Measurements from ENCODE around the gene HS2ST1.
"Not testable (repeated sequence)": the region's sequence is repeated elsewhere in the genome, so short reads cannot be mapped to it uniquely, and the experiment has no call there.

Gene HS2ST1

DNA sequence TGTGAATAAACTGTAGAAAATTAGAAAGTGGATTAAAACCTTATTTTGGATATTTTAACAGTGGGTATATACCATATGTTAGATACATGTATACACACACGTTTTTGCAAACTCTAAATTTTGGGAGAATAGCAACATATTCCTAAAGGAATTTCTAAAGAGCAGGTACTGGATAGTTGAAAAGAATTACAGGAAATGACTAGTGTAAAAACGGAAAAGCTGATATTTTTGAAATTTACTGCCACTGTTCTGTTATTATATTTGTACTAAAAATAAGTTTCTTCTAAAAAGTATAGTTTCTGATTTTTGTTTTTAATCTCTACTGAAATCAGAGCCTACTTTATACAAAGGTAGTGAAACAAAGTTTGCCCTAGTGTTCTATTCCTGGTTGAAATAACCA is 114.1 kb downstream of the HS2ST1 start:
- DNase-seq, result no peak

GRCh38 chr1:87030740-87031690 is 116.6 kb downstream of the HS2ST1 start:
- DNase-seq, result no peak

DNA sequence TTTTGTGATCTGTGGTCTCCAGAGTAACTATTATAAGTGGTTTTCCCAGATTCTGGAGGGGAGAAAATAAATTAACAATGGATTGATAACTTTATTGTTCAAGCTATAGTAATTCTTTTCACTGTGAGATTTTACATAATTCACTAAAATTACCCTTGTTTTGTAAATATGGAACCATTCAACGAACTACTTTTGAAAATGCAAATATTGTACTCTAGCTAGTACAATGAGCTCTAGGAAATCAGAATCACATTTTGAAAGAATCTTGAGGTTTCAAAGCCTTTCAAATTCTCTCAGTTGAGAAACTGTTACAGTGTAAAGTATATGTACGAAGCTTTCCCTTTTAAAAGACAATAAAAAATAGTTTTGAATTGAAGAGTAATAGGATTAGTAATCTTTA is 119.9 kb downstream of the HS2ST1 start:
- DNase-seq, result no peak

- DNase-seq, result no peak
Measured at GRCh38 chr1:87039096-87039495, 124.7 kb downstream of the HS2ST1 start.

DNA sequence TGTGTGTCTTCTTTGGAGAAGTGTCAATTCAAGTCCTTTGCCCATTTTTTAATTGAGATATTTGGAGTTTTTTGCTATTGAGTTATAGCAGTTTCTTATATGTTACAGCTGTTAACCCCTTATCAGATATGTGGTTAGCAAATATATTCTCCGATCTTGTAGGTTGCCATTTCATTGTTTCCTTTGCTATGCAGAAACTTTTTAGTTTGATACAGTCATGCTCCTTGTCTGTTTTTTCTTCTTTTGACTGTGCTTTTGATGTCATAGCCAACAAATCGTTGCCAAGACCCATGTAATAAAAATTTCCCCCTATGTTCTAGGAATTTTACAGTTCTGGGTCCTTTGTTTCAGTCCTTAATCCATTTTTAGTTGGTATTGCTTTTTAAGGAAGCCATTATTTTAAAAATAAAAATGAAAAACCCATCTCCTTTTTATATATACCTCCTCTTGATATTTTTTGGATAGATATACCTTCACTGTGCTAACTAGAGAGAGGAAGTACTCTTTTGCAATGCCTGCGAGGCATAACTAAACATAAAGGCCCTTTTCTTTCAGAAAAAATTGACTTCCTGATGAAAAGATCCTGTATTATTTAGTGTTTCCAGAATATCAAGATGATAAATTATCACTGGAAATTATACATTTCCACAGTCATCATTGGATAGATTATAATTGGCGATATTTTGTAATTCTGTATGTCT is 127.8 kb downstream of the HS2ST1 start:
- DNase-seq, result no peak

DNA sequence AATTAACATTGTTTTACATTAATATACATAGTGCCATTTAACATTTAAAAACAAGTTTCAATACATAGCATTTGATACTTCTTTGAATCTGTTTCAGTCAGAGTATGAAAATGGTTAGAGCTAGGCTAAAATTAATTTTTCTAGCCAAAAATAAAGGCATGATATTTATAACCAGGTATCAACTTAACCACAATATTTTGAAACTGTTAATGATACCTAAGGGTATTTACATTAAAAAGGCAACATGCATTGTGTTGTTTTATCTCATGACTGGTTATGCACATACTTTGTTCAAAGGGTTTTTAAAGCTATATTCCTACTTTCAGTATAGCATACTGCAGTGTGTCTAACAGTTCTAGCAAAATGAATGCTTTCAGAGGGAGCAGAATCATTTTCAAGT is 130.0 kb downstream of the HS2ST1 start:
- no peak for DNase-seq

DNA sequence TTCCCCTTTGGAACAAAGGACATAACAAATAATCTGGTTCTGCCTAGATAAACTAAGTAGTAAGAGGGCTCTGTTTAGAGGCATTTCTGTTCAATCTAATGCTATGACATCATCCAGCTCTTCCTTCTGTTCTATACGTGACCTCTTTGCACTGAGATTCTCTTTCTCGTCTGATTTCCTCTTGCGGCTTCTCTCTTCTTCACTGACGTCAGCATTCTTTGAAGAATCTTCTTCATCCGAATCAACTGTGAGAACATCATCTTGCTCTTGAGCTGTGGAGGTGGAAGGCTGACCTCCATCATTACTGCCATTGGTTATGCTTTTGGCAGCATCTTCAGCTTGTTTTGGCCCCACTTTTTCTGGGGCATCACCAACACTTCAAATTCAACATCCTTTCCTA is 130.4 kb downstream of the HS2ST1 start:
- no peak for DNase-seq

- no peak for DNase-seq
Measured at GRCh38 chr1:87045761-87046304, 131.4 kb downstream of the HS2ST1 start.

DNA sequence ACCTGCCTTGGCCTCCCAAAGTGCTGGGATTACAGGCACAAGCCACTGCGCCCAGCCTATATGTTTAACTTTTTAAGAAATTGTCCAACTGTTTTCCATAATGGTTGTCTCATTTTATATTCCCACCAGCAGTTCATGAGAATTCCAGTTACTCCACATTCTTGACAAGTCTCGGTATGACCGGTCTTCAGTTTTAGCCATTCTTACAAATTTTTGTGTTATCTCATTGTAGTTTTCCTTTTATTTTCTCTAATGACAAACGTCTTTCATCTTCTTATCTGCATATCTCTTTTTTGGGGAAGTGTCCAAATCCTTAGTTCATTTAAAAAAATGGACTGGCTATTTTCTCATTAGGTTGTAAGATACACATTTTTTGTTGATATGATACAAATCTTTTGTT is 132.5 kb downstream of the HS2ST1 start:
- no peak for DNase-seq

GRCh38 chr1:87048237-87048636 is 133.8 kb downstream of the HS2ST1 start:
- no peak for DNase-seq

DNA sequence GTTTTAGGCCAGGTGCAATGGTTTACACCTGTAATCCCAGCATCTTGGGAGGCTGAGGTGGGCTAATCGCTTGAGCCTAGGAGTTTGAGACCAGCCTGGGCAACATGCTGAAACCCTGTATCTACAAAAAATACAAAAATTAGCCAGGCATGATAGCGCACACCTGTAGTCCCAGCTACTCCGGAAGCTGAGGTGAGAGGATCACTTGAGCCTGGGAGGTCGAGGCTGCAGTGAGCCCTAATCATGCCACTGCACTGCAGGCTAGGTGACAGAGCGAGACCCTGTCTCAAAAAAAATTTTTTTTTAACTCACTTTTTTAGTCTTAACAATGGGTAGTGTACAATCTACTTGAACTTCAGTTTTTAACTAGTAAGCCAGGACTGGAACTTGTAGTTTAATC is 137.5 kb downstream of the HS2ST1 start:
- no peak for DNase-seq

- DNase-seq, result no peak
Measured at GRCh38 chr1:87052400-87052799, 138.0 kb downstream of the HS2ST1 start.

DNA sequence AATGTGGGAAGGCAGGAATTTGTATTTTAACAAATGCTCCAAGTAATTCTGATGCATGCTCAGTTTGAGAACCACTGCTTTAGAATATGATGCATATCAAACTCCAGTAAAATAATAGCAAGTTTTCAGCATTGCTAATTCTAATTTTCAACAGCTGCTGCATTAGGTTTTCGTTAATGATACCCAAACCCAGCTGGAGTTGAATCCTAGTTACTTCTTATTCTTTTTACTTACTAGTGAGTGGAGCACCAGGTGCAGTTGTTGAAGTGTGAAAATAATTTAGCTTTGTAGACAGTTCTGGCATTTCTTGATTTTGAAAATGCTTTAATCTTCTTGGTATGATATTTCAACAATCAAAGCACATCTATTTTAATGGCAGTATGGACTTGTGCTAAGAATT is 138.5 kb downstream of the HS2ST1 start:
- no peak for DNase-seq

DNA sequence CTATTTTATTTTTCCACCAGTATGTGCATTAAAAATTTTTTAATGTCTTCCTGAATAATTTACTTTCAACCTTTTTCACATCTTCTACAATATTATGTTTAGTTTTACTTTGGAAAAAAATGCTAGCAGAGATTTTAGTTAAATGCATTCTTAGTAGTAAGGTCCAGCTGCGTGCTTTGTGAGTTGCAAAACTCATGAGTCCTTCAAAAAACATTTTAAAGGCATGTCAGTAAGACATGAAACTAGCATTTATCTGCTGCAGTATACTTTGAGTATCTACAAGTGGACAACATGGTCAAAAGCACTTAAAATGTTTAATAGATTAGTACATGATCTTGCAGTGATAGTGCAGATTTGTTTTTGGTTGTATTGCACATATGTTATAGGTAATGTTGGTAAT is 139.0 kb downstream of the HS2ST1 start:
- DNase-seq, result no peak

GRCh38 chr1:87056974-87057373 is 142.5 kb downstream of the HS2ST1 start:
- DNase-seq, result no peak

DNA sequence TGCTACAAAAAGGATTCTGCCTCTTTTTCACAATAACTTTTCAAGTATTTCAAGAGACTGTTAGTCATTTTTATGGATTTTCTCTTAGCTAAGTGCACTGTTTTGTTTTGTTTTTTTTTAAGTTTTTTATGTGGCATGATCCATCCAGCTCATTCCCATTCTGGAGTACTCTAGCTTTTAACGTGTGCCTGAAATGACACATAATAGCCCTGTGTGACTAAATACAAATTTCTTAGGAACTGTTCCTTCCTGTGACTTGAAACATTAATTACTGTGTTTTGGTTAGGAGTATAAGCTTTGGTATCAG is 143.9 kb downstream of the HS2ST1 start:
- no peak for DNase-seq

GRCh38 chr1:87061742-87062156 is 147.3 kb downstream of the HS2ST1 start:
- no peak for DNase-seq

DNA sequence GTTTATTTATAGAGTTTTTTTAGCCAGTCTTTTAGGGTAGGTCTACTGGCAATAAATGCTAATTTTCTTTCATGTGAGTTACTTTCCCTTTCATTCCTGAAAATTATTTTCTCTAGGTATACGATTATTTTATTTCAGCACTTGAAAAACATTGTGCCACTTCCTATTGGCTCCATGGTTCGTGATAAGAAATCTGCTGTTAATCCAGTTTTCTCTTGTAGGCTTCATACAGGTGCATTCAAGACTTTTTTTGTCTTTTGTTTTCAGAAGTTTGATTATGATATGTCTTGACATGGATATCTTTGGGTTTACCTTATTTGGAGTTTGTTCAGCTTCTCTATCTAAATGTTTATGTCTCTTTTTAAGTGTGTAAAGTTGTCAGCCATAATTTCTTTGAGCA is 148.3 kb downstream of the HS2ST1 start:
- DNase-seq, result no peak

GRCh38 chr1:87064309-87064708 is 149.9 kb downstream of the HS2ST1 start:
- DNase-seq, result no peak

DNA sequence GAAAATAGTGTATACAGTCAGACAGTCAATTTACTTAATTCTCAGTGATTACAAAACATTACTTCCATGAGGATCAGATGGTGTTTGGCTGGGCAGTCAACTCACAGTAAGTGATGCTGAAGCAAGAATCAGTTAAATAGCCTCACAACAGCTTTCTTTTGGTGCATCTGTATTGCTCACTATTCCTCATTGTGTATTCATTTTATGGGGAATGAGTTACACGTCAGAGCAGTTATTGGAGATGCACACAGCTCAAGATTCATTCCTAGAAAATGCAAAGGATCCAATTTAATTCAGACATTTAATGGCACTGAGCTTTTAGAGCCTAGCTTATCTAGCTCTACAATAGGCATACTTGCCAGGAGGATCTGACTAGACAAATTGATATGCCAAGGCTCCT is 150.6 kb downstream of the HS2ST1 start:
- DNase-seq, result no peak

GRCh38 chr1:87066708-87067107 is 152.3 kb downstream of the HS2ST1 start:
- not testable (repeated sequence) for DNase-seq

GRCh38 chr1:87072411-87072810 is 158.0 kb downstream of the HS2ST1 start:
- no peak for DNase-seq

- DNase-seq, result no peak
Measured at GRCh38 chr1:87072904-87073303, 158.5 kb downstream of the HS2ST1 start.
